Endothelial cell (in vitro differentiated cells): ENCODE results near the gene IGFLR1. TPM values are rescaled to one million over a fixed set of nuclear protein-coding genes. Genes with fewer than 3 reads are reported as not detected.

Source experiments
- DNase-seq: peaks from one replicate; pipeline ENCODE4 v3.0.0; 2021; ENCODE audit warnings: low spot score
- H3K27ac Mint-ChIP-seq: one replicate; pipeline ENCODE4 v1.8.0; 2021; ENCODE audit warnings: mixed read lengths, inconsistent platforms; ENCODE audit not compliant: unreplicated experiment
- H3K27me3 Mint-ChIP-seq: one replicate; pipeline ENCODE4 v1.8.0; 2021; ENCODE audit warnings: mild to moderate bottlenecking, moderate library complexity, mixed read lengths, inconsistent platforms; ENCODE audit not compliant: unreplicated experiment
- H3K36me3 Mint-ChIP-seq: one replicate; pipeline ENCODE4 v1.8.0; 2021; ENCODE audit warnings: mild to moderate bottlenecking, low read depth, mixed read lengths, inconsistent platforms; ENCODE audit not compliant: unreplicated experiment
- H3K4me1 Mint-ChIP-seq: one replicate; pipeline ENCODE4 v1.8.0; 2021; ENCODE audit warnings: mild to moderate bottlenecking, mixed read lengths, inconsistent platforms; ENCODE audit not compliant: unreplicated experiment
- H3K4me3 Mint-ChIP-seq: one replicate; pipeline ENCODE4 v1.8.0; 2021; ENCODE audit warnings: mild to moderate bottlenecking, mixed read lengths, inconsistent platforms; ENCODE audit not compliant: unreplicated experiment
- H3K9me3 Mint-ChIP-seq: one replicate; pipeline ENCODE4 v1.8.0; 2021; ENCODE audit warnings: mixed read lengths, inconsistent platforms; ENCODE audit not compliant: unreplicated experiment
- total RNA-seq: library from RNA; stranded (reverse); fragmentation: NEBNext Ultra II Directional; extraction: Animal tissue kit (Norgen Biotek cat#: 25700); gene quantifications from one replicate; pipeline ENCODE4 v1.2.1, GENCODE V29; 2021; ENCODE audit not compliant: unreplicated experiment
- TF ChIP-seq, protein P1 (sequence below): fragments of 200-600 bp; sonication (generic); IDR thresholded peaks from one replicate; pipeline ENCODE4 v1.5.0; 2021; ENCODE audit warnings: antibody characterized with exemption; ENCODE audit not compliant: unreplicated experiment

Gene IGFLR1
- total RNA-seq, 1 donor from 2014 or later = 3.2 TPM

DNA sequence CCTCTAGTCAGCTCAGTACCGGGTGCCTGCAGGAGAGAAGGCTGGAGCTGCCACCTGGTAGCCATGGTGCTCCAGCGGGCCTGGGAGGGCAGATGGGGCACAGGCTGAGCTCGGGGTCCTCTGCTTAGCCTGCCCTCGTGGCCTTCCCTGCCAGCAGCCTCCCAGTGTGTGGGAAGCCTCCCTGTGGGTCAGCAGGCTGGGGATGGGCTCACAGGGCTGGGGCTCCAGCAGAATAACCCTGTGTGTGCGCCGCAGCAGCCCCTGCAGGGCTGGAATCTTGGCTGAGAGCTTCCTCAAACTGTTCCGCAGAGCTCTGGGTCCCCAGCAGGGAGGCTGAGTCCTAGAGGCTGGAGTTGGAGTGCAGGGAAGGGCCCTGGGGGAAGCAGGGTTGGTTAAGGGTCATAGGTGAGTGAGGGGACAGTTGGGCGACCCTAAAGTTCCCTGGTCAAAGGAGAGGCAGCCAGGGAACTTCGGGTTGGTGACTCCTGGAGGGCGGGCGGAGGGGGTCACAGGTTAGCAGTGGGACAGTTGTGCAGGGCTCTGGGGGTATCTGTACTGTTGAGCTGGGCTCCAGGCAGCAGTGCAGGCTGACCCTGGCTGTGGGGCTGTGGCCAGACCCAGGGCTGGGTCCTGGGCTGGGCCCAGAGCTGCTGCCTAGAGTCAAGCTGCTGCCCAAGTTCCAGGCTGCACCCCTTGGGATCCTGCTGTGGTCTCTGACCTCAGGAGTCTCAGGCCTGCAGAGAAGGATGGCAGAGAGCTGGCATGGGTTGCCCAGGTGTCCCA lies 47.1 kb upstream of the IGFLR1 start:
- Mint-ChIP-seq H3K4me3 (no peak overlapping the region), H3K9me3 (no peaks in the 10 kb centered on the region), H3K36me3 (no peaks in the 10 kb centered on the region), H3K27me3 (peaks cover 12% of the 10 kb centered on the region), H3K27ac (no peak overlapping the region), H3K4me1 (no peaks in the 10 kb centered on the region)
- DNase-seq = no peak
- TF ChIP-seq, protein P1, sequence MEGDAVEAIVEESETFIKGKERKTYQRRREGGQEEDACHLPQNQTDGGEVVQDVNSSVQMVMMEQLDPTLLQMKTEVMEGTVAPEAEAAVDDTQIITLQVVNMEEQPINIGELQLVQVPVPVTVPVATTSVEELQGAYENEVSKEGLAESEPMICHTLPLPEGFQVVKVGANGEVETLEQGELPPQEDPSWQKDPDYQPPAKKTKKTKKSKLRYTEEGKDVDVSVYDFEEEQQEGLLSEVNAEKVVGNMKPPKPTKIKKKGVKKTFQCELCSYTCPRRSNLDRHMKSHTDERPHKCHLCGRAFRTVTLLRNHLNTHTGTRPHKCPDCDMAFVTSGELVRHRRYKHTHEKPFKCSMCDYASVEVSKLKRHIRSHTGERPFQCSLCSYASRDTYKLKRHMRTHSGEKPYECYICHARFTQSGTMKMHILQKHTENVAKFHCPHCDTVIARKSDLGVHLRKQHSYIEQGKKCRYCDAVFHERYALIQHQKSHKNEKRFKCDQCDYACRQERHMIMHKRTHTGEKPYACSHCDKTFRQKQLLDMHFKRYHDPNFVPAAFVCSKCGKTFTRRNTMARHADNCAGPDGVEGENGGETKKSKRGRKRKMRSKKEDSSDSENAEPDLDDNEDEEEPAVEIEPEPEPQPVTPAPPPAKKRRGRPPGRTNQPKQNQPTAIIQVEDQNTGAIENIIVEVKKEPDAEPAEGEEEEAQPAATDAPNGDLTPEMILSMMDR = no peak

DNA sequence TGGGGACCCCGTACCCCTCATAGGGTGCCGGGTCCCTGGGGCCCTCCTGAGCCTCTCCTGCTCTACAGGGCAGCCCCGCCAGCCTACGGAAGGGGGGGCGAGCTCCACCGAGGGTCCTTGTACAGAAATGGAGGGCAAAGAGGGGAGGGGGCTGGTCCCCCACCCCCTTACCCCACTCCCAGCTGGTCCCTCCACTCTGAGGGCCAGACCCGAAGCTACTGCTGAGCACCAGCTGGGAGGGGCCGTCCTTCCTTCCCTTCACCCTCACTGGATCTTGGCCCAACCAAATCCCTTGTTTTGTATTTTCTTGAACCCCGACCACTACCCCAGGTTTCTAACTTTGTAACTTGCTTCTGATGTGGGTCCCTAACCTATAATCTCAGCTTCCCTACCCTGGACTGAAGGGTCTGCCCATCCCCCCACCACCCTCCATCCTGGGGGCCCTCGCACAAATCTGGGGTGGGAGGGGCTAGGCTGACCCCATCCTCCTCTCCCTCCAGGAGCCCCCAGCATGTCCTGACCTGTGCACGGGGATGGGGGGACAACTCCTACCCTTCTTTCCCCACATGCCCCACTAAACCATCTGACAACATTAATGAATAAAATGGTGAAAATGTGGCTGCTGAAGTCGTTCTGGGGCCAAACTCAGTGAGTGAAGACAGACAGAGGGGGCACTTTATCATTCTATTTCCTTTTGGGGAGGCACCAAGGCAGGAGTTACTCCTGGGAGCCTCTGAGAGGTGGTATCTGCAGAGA lies 46.1 kb upstream of the IGFLR1 start:
- no peaks in the 10 kb centered on the region for H3K36me3 Mint-ChIP-seq
- no peak for DNase-seq
- peak overlapping the region; percentile 20 for H3K27ac Mint-ChIP-seq
- TF ChIP-seq, protein P1 = no peak
- H3K27me3 Mint-ChIP-seq = peaks cover 12% of the 10 kb centered on the region
- no peaks in the 10 kb centered on the region for H3K9me3 Mint-ChIP-seq
- H3K4me1 Mint-ChIP-seq = peaks cover under 1% of the 10 kb centered on the region
- no peak overlapping the region for H3K4me3 Mint-ChIP-seq

DNA sequence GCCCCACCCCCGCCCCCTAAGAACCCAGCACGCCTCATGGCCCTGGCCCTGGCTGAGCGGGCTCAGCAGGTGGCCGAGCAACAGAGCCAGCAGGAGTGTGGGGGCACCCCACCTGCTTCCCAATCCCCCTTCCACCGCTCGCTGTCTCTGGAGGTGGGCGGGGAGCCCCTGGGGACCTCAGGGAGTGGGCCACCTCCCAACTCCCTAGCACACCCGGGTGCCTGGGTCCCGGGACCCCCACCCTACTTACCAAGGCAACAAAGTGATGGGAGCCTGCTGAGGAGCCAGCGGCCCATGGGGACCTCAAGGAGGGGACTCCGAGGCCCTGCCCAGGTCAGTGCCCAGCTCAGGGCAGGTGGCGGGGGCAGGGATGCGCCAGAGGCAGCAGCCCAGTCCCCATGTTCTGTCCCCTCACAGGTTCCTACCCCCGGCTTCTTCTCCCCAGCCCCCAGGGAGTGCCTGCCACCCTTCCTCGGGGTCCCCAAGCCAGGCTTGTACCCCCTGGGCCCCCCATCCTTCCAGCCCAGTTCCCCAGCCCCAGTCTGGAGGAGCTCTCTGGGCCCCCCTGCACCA lies 45.1 kb upstream of the IGFLR1 start:
- no peak for DNase-seq
- Mint-ChIP-seq H3K27me3 (peaks cover 13% of the 10 kb centered on the region), H3K36me3 (peaks cover 7% of the 10 kb centered on the region), H3K4me3 (no peak overlapping the region), H3K9me3 (no peaks in the 10 kb centered on the region), H3K4me1 (peaks cover 4% of the 10 kb centered on the region), H3K27ac (no peak overlapping the region)
- TF ChIP-seq, protein P1 = no peak

DNA sequence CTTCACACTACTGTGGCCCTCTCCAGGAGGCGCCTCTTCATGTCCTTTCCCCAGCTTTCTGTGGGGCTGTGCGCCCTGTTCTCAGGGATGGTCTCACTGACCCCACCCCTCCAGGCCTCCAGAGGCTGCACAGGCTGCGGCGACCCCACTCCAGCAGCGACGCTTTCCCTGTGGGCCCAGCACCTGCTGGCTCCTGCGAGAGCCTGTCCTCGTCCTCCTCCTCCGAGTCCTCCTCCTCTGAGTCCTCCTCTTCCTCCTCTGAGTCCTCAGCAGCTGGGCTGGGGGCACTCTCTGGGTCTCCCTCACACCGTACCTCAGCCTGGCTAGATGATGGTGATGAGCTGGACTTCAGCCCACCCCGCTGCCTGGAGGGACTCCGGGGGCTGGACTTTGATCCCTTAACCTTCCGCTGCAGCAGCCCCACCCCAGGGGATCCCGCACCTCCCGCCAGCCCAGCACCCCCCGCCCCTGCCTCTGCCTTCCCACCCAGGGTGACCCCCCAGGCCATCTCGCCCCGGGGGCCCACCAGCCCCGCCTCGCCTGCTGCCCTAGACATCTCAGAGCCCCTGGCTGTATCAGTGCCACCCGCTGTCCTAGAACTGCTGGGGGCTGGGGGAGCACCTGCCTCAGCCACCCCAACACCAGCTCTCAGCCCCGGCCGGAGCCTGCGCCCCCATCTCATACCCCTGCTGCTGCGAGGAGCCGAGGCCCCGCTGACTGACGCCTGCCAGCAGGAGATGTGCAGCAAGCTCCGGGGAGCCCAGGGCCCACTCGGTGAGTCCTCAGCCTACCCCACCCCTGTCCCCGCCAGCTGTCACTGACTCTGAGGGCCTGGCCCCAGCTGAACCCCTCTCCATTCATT lies 44.3 kb upstream of the IGFLR1 start:
- no peak overlapping the region for H3K4me3 Mint-ChIP-seq
- peaks cover 4% of the 10 kb centered on the region for H3K4me1 Mint-ChIP-seq

More for the DNA sequence above, 44.3 kb upstream of the IGFLR1 start:
- DNase-seq = no peak
- H3K27ac Mint-ChIP-seq = no peak overlapping the region
- H3K9me3 Mint-ChIP-seq = no peaks in the 10 kb centered on the region
- peaks cover 13% of the 10 kb centered on the region for H3K27me3 Mint-ChIP-seq
- TF ChIP-seq, protein P1 = no peak
- H3K36me3 Mint-ChIP-seq = peaks cover 7% of the 10 kb centered on the region
